Measurements from ENCODE around the gene PLCB4.

The PLCB4 gene

GRCh38 chr20:9260027-9260426, 191.1 kb downstream of the PLCB4 start (continued):
- no peak for TF ChIP-seq ZNF16 (tag by site-specific recombination; IDR thresholded peaks at IDR 0.05; ENCODE audit: low read depth)
- TF ChIP-seq KLF16 (tag by site-specific recombination; IDR thresholded peaks at IDR 0.05) = no peak
- no peak for TF ChIP-seq ZNF140 (tag by site-specific recombination; IDR thresholded peaks at IDR 0.05)
- TF ChIP-seq ZNF530 (tag by site-specific recombination; IDR thresholded peaks at IDR 0.05; ENCODE audit: low read depth) = no peak

GRCh38 chr20:9261781-9262180, 192.9 kb downstream of the PLCB4 start:
- no peak for TF ChIP-seq ZNF585B (tag by site-specific recombination; IDR thresholded peaks at IDR 0.05)
- TF ChIP-seq SCRT2 (tag by site-specific recombination; IDR thresholded peaks at IDR 0.05) = no peak
- TF ChIP-seq ZNF530 (tag by site-specific recombination; IDR thresholded peaks at IDR 0.05; ENCODE audit: low read depth) = no peak
- TF ChIP-seq ZNF449 (tag by site-specific recombination; IDR thresholded peaks at IDR 0.05) = no peak
- TF ChIP-seq ZNF645 (tag by site-specific recombination; IDR thresholded peaks at IDR 0.05) = no peak
- no peak for TF ChIP-seq ZSCAN5A (tag by site-specific recombination; IDR thresholded peaks at IDR 0.05)
- no peak for TF ChIP-seq ZNF223 (tag by site-specific recombination; IDR thresholded peaks at IDR 0.05)
- no peak for TF ChIP-seq ZNF302 (tag by site-specific recombination; IDR thresholded peaks at IDR 0.05; ENCODE audit: low read depth)
- no peak overlapping the region for H3K27ac ChIP-seq (ENCODE audit: extremely low read depth, low read depth, low read length)
- ChIA-PET CTCF (interaction anchor here (0.6 kb wide), 1 partner anchor 16 kb away, joined by 3 read pairs; no protein-coding TSS in a partner anchor), POLR2A (no interaction called here)
- no peaks in the 10 kb centered on the region for H3K36me3 ChIP-seq (ENCODE audit: control insufficient read depth in 2 of 2, insufficient read depth in 1 of 2, low read length in 2 of 2)
- no peaks in the 10 kb centered on the region for H3K9me3 ChIP-seq (ENCODE audit: control insufficient read depth, insufficient read depth, low read depth, low read length)
- H3K4me1 ChIP-seq (ENCODE audit: control insufficient read depth, insufficient read depth, low read length) = no peaks in the 10 kb centered on the region
- H3K4me3 ChIP-seq (ENCODE audit: low read depth, low read length) = no peak overlapping the region

GRCh38 chr20:9262653-9263194, 193.8 kb downstream of the PLCB4 start:
- ChIA-PET POLR2A (no interaction called here), CTCF (interaction anchor here (0.6 kb wide), 1 partner anchor 38 kb away, joined by 3 read pairs; no protein-coding TSS in a partner anchor)
- no peak for TF ChIP-seq ZNF654 (tag by site-specific recombination; IDR thresholded peaks at IDR 0.05; ENCODE audit: low read depth)
- TF ChIP-seq ZBTB44 (tag by site-specific recombination; IDR thresholded peaks at IDR 0.05) = no peak
- no peak for TF ChIP-seq ZNF37A (tag by site-specific recombination; IDR thresholded peaks at IDR 0.05)
- no peak for TF ChIP-seq ZNF280D (tag by site-specific recombination; IDR thresholded peaks at IDR 0.05)
- no peak for TF ChIP-seq ZNF776 (tag by site-specific recombination; IDR thresholded peaks at IDR 0.05; ENCODE audit: borderline replicate concordance)
- no peak for TF ChIP-seq ZSCAN16 (tag by site-specific recombination; IDR thresholded peaks at IDR 0.05)
- TF ChIP-seq ZNF777 (tag by site-specific recombination; IDR thresholded peaks at IDR 0.05; ENCODE audit: borderline replicate concordance) = no peak
- TF ChIP-seq ZNF529 (tag by site-specific recombination; IDR thresholded peaks at IDR 0.05; ENCODE audit: insufficient replicate concordance) = no peak
- no peak for TF ChIP-seq OVOL3 (tag by site-specific recombination; IDR thresholded peaks at IDR 0.05)
- no peak for TF ChIP-seq ZNF488 (tag by site-specific recombination; IDR thresholded peaks at IDR 0.05)
- TF ChIP-seq ZNF155 (tag by site-specific recombination; IDR thresholded peaks at IDR 0.05) = no peak
- TF ChIP-seq YY2 (tag by site-specific recombination; IDR thresholded peaks at IDR 0.05) = no peak

More at GRCh38 chr20:9262653-9263194, 193.8 kb downstream of the PLCB4 start:
- Histone ChIP-seq H3K4me3 (ENCODE audit: low read depth, low read length) (no peak overlapping the region), H3K4me1 (ENCODE audit: control insufficient read depth, insufficient read depth, low read length) (no peaks in the 10 kb centered on the region), H3K9me3 (ENCODE audit: control insufficient read depth, insufficient read depth, low read depth, low read length) (no peaks in the 10 kb centered on the region), H3K36me3 (ENCODE audit: control insufficient read depth in 2 of 2, insufficient read depth in 1 of 2, low read length in 2 of 2) (no peaks in the 10 kb centered on the region), H3K27ac (ENCODE audit: extremely low read depth, low read depth, low read length) (no peak overlapping the region)

All from HEK293 (cell line).